HG02981 (cell line): Measurements from ENCODE around the gene GRID2.

Source experiments
- ATAC-seq: cut with Tn5 transposase; IDR thresholded peaks from one replicate; pipeline ENCODE4 v1.9.1; 2021; ENCODE audit warnings: mild to moderate bottlenecking, moderate library complexity; ENCODE audit not compliant: unreplicated experiment

The GRID2 gene

GRCh38 chr4:93772858-93773257 is 1469.1 kb downstream of the GRID2 start:
- no peak for ATAC-seq

- no peak for ATAC-seq
Observed at GRCh38 chr4:93775551-93775950, 1471.8 kb downstream of the GRID2 start.

DNA sequence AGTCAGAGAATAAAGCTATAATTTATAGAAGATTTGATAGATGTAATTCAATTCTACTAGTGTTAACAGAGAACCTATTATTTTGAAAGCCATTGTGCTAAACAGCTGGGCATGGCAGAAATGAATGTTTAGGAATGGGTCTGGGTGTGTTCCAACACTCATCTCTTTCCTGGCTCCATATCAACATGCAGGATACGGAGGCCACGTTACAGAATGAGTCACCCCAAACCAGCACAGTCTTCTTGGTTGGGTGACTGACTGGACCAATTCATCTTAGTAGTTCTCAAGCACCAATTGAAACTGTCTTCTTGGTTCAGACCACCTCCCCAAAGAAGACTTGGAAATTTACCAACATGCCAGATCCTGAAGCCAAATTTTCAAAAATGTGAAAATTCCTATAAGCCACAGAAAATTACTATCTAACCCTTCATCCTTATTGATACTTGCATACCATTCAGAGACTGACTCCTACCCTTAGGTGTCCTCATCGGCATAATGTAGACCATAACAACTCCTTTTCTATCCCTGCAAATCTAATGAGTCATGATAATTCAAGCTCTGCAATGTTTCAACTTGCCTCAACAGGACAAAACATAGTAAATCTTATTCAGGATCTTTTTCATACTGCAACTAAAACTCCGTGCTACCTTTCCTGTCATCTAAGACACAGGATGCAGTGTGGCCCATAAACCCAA is 1472.8 kb downstream of the GRID2 start:
- ATAC-seq = no peak

DNA sequence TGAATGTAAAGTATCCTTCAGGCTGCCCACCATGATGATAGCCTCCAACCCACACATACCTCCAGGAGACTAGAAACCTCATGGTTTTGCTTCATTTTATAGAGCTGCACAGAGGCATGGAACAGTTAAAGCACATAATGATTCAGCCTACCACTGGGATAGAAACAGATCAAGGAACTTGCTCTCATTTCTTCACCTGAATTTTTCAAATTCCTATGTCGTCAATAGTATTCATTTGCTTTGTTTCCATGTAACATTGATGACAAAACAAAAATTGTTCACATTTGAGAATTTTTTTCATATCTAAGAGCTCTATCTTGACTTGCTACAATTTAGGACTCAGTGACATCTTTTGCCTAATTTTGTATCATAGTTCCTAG is 1473.3 kb downstream of the GRID2 start:
- ATAC-seq = no peak

GRCh38 chr4:93779228-93779627 is 1475.5 kb downstream of the GRID2 start:
- ATAC-seq = no peak

DNA sequence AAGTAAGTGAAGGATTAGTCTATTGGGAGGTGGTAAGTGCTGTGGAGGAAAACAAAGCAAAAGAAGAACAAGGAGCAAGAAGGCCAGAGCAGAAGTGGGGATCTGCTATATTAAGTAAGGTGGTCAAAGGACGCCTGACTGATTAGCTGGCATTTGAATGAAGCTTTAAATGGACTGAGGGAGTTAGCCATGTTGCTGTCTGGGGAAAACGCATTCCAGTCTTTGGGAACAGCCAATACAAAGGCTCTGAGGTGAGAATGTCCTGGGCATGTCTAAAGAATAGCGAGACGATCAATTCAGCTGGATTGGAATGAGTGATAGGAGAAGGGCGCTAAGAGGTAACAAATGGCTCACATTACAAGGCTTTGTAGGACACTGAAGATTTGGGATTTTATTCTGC is 1476.3 kb downstream of the GRID2 start:
- ATAC-seq = no peak

GRCh38 chr4:93781198-93781597 is 1477.4 kb downstream of the GRID2 start:
- ATAC-seq = no peak

GRCh38 chr4:93786149-93786548 is 1482.4 kb downstream of the GRID2 start:
- ATAC-seq = no peak

- no peak for ATAC-seq
Observed at GRCh38 chr4:93788712-93789111, 1484.9 kb downstream of the GRID2 start.

DNA sequence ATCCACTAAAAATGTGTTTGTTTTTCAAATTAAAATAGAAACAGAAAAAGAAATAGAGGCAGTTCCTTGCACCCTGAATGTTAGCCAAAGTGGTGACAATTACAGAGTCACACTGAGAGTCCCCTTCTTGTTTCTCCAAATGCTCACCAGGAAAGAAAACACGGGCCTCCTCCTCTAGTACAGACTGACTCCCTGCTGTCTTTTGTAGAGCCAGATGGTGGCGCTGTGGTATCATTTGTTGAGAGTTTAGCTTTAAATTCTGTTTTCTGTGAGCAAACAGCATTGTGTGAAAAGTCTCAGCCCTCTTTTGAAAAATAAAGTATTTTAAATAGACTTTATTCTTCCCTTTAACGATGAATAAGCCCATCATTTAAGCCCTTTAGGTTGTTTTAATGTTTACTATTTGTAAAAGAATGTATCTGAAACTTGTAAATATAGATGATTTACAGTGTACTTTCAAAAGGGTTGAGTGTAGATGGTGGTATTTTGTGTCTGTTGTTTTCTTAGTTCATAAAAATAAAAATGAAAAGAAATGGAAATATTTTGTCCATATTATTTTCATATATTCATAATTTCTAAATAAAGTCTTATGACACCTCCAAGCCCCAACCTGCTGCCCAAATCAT is 1487.9 kb downstream of the GRID2 start:
- peak; percentile 79 for ATAC-seq

- ATAC-seq = no peak
Observed at GRCh38 chr4:93802045-93802444, 1498.3 kb downstream of the GRID2 start.

DNA sequence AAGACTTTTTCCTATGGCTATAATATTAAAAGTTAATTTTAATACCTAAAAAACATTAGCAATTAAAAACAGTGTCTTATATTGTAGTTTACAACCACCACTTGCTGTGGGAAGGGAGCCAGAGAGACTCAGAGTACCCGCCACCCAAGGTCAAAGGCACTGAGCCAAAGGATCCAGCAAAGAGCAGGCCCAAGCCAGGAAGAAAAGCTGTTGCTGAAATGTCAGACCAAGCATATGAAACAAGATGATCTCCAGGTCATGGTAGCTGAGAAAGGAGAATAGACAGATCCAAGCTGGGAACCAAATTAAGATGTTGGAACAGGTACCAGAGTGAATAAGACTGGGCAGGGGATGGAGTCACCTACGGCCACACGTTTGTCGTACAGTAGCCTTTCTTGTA is 1506.0 kb downstream of the GRID2 start:
- ATAC-seq = no peak

GRCh38 chr4:93810340-93810992 is 1506.7 kb downstream of the GRID2 start:
- no peak for ATAC-seq

DNA sequence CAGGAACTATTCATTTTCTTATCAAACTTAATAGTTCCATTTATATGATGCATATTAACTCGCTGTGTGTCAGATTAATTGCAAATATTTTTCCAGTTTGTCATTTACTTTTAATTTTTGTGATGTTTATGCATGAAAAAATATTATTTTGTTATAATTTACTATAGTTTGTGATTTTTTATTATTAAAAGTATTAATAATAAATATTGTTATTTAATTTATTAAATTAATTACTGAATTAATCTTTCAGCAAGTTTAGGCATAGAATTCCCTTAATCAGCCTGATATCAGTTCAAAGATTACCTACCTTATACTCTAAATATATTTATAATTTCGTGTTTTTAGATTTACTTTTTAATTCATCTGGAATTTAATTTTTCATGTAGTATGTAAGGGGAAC is 1509.3 kb downstream of the GRID2 start:
- ATAC-seq = no peak

- ATAC-seq = no peak
Observed at GRCh38 chr4:93814141-93814540, 1510.4 kb downstream of the GRID2 start.

GRCh38 chr4:93814722-93815121 is 1511.0 kb downstream of the GRID2 start:
- no peak for ATAC-seq
